Measurements from ENCODE around the gene FRMD4A. TPM values are rescaled to one million over a fixed set of nuclear protein-coding genes. Genes with fewer than 3 reads are reported as not detected.

The FRMD4A gene
- 10 to 100 TPM; 59.5 to 85.2 (median 76.5) TPM for polyA plus RNA-seq (ENCODE audit: insufficient read length in 4 of 4)

GRCh38 chr10:14330388-14331061, at the start of gene FRMD4A:
Gene FRMD4A, minus strand, starts transcription at chr10:14330924.
- no peak for DNase-seq (ENCODE audit: low read depth in 4 of 4, low spot score in 3 of 4)

- DNase-seq (ENCODE audit: low read depth in 4 of 4, low spot score in 3 of 4): no peak
These were observed 49.0 kb upstream of the FRMD4A start for GRCh38 chr10:14379556-14380280.

- DNase-seq (ENCODE audit: low read depth in 4 of 4, low spot score in 3 of 4): no peak
These were observed 47.8 kb upstream of the FRMD4A start for GRCh38 chr10:14378387-14378960.

- no peak for DNase-seq (ENCODE audit: low read depth in 4 of 4, low spot score in 3 of 4)
These were observed 47.0 kb upstream of the FRMD4A start for GRCh38 chr10:14377591-14378175.

GRCh38 chr10:14374745-14375445, 44.2 kb upstream of the FRMD4A start:
- no peak for DNase-seq (ENCODE audit: low read depth in 4 of 4, low spot score in 3 of 4)

- DNase-seq (ENCODE audit: low read depth in 4 of 4, low spot score in 3 of 4): no peak
These were observed 41.9 kb upstream of the FRMD4A start for GRCh38 chr10:14372606-14373005.

- DNase-seq (ENCODE audit: low read depth in 4 of 4, low spot score in 3 of 4): no peak
These were observed 40.9 kb upstream of the FRMD4A start for GRCh38 chr10:14371581-14371980.

- no peak for DNase-seq (ENCODE audit: low read depth in 4 of 4, low spot score in 3 of 4)
These were observed 40.2 kb upstream of the FRMD4A start for GRCh38 chr10:14370894-14371293.

- no peak for DNase-seq (ENCODE audit: low read depth in 4 of 4, low spot score in 3 of 4)
These were observed 39.2 kb upstream of the FRMD4A start for GRCh38 chr10:14369906-14370305.

- DNase-seq (ENCODE audit: low read depth in 4 of 4, low spot score in 3 of 4): no peak
These were observed 36.0 kb upstream of the FRMD4A start for GRCh38 chr10:14366760-14367159.

GRCh38 chr10:14365266-14365665, 34.5 kb upstream of the FRMD4A start:
- no peak for DNase-seq (ENCODE audit: low read depth in 4 of 4, low spot score in 3 of 4)

- no peak for DNase-seq (ENCODE audit: low read depth in 4 of 4, low spot score in 3 of 4)
These were observed 31.4 kb upstream of the FRMD4A start for GRCh38 chr10:14362104-14362503.

GRCh38 chr10:14360961-14361360, 30.2 kb upstream of the FRMD4A start:
- no peak for DNase-seq (ENCODE audit: low read depth in 4 of 4, low spot score in 3 of 4)

GRCh38 chr10:14360515-14360914, 29.8 kb upstream of the FRMD4A start:
- DNase-seq (ENCODE audit: low read depth in 4 of 4, low spot score in 3 of 4): no peak

- no peak for DNase-seq (ENCODE audit: low read depth in 4 of 4, low spot score in 3 of 4)
These were observed 28.3 kb upstream of the FRMD4A start for GRCh38 chr10:14358886-14359573.

GRCh38 chr10:14356921-14357320, 26.2 kb upstream of the FRMD4A start:
- no peak for DNase-seq (ENCODE audit: low read depth in 4 of 4, low spot score in 3 of 4)

GRCh38 chr10:14355750-14356149, 25.0 kb upstream of the FRMD4A start:
- DNase-seq (ENCODE audit: low read depth in 4 of 4, low spot score in 3 of 4): no peak

- no peak for DNase-seq (ENCODE audit: low read depth in 4 of 4, low spot score in 3 of 4)
These were observed 22.7 kb upstream of the FRMD4A start for GRCh38 chr10:14353291-14353913.

- no peak for DNase-seq (ENCODE audit: low read depth in 4 of 4, low spot score in 3 of 4)
These were observed 19.3 kb upstream of the FRMD4A start for GRCh38 chr10:14350006-14350405.

GRCh38 chr10:14349081-14349480, 18.4 kb upstream of the FRMD4A start:
- DNase-seq (ENCODE audit: low read depth in 4 of 4, low spot score in 3 of 4): no peak
